Trophoblast cell (in vitro differentiated cells and primary cell): Measurements from ENCODE around the gene KREMEN1.

Source experiments
- DNase-seq, 2 donors: peaks; one replicate each; pipeline ENCODE4 v3.0.0-alpha.2; 2016
- H2AFZ ChIP-seq: 2 replicates; pipeline ENCODE4 v1.6.1; 2013; ENCODE audit warnings: low read length, moderate library complexity, mild to moderate bottlenecking; ENCODE audit not compliant: insufficient read depth, poor library complexity
- H2AK5ac ChIP-seq: 2 replicates; pipeline ENCODE4 v1.6.1; 2013; ENCODE audit warnings: mild to moderate bottlenecking, low read length
- H2BK120ac ChIP-seq: 2 replicates; pipeline ENCODE4 v1.6.1; 2013; ENCODE audit warnings: low read length, mild to moderate bottlenecking, moderate library complexity; ENCODE audit not compliant: insufficient read depth, poor library complexity
- H2BK12ac ChIP-seq: 2 replicates; pipeline ENCODE4 v1.6.1; 2013; ENCODE audit warnings: mild to moderate bottlenecking, low read length, moderate library complexity
- H2BK5ac ChIP-seq: 2 replicates; pipeline ENCODE4 v1.6.1; 2013; ENCODE audit warnings: low read length, low read depth, moderate library complexity, mild to moderate bottlenecking; ENCODE audit not compliant: poor library complexity
- H3K14ac ChIP-seq: 2 replicates; pipeline ENCODE4 v1.6.1; 2013; ENCODE audit warnings: mild to moderate bottlenecking, low read length
- H3K18ac ChIP-seq: 2 replicates; pipeline ENCODE4 v1.6.1; 2013; ENCODE audit warnings: mild to moderate bottlenecking, low read length
- H3K23ac ChIP-seq: 2 replicates; pipeline ENCODE4 v1.6.1; 2013; ENCODE audit warnings: low read length
- H3K27ac ChIP-seq: 2 replicates; pipeline ENCODE4 v1.5.1; 2013; ENCODE audit warnings: low read depth, mild to moderate bottlenecking, inconsistent platforms, low read length, moderate library complexity
- H3K27me3 ChIP-seq: 2 replicates; pipeline ENCODE4 v1.6.1; 2013; ENCODE audit warnings: inconsistent platforms, mild to moderate bottlenecking, low read length, moderate library complexity; ENCODE audit not compliant: insufficient read depth
- H3K36me3 ChIP-seq, 2 experiments: 1 replicate in 1 of 2; 2 replicates in 1 of 2; pipeline ENCODE4 v1.6.1; 2013; ENCODE audit warnings: low read length in 2 of 2, mild to moderate bottlenecking in 2 of 2, moderate library complexity in 1 of 2; ENCODE audit not compliant: insufficient read depth in 2 of 2, control insufficient read depth in 1 of 2
- H3K4ac ChIP-seq: 2 replicates; pipeline ENCODE4 v1.6.1; 2013; ENCODE audit warnings: low read depth, mild to moderate bottlenecking, low read length, moderate library complexity
- H3K4me1 ChIP-seq, 2 experiments: 1 replicate in 1 of 2; 2 replicates in 1 of 2; pipeline ENCODE4 v1.6.1; 2013; ENCODE audit warnings: low read length in 2 of 2, mild to moderate bottlenecking in 2 of 2, moderate library complexity in 1 of 2; ENCODE audit not compliant: insufficient read depth in 2 of 2, control insufficient read depth in 1 of 2
- H3K4me2 ChIP-seq: 2 replicates; pipeline ENCODE4 v1.6.1; 2013; ENCODE audit warnings: inconsistent platforms, mild to moderate bottlenecking, low read length, moderate library complexity
- H3K4me3 ChIP-seq: 2 replicates; pipeline ENCODE4 v1.5.1; 2013; ENCODE audit warnings: mild to moderate bottlenecking, low read depth, low read length, inconsistent platforms
- H3K79me1 ChIP-seq: one replicate; pipeline ENCODE4 v1.6.1; 2013; ENCODE audit warnings: low read length
- H3K79me2 ChIP-seq: 2 replicates; pipeline ENCODE4 v1.6.1; 2013; ENCODE audit warnings: low read length, mild to moderate bottlenecking; ENCODE audit not compliant: control insufficient read depth, insufficient read depth, poor library complexity
- H3K9ac ChIP-seq: 2 replicates; pipeline ENCODE4 v1.6.1; 2013; ENCODE audit warnings: mild to moderate bottlenecking, low read length
- H3K9me3 ChIP-seq: 2 replicates; pipeline ENCODE4 v1.6.1; 2013; ENCODE audit warnings: low read depth, mild to moderate bottlenecking, control low read depth, inconsistent platforms, low read length; ENCODE audit not compliant: insufficient read depth
- H4K12ac ChIP-seq: 2 replicates; pipeline ENCODE4 v1.6.1; 2013; ENCODE audit warnings: low read depth, mild to moderate bottlenecking, low read length, moderate library complexity
- H4K8ac ChIP-seq: 2 replicates; pipeline ENCODE4 v1.6.1; 2013; ENCODE audit warnings: low read depth, mild to moderate bottlenecking, low read length, moderate library complexity
- H4K91ac ChIP-seq: one replicate; pipeline ENCODE4 v1.6.1; 2013; ENCODE audit warnings: low read depth, mild to moderate bottlenecking, low read length, moderate library complexity
- WGBS: extraction: QIAGEN DNeasy Blood & Tissue Kit; methylation state at CpG from one replicate; pipeline ENCODE4 v1.1.7; 2013; ENCODE audit warnings: missing lambda C conversion rate; ENCODE audit not compliant: insufficient read length, insufficient coverage; ENCODE audit errors: extremely low coverage; 5-methylcytosine and 5-hydroxymethylcytosine counted together

Gene KREMEN1

GRCh38 chr22:29138556-29139305, 65.9 kb downstream of the KREMEN1 start:
- no peak overlapping the region for H3K23ac ChIP-seq
- no peak overlapping the region for H3K4me2 ChIP-seq
- H3K79me2 ChIP-seq: no peaks in the 10 kb centered on the region
- peaks cover 0 to 3% of the 10 kb centered on the region in 2 experiments for H3K36me3 ChIP-seq
- no peak overlapping the region for H4K12ac ChIP-seq
- H3K4ac ChIP-seq: no peak overlapping the region
- H4K91ac ChIP-seq: no peak overlapping the region
- DNase-seq: peak in 1 of 2 donors; percentile 45
- no peak overlapping the region for H2BK5ac ChIP-seq
- no peak overlapping the region for H2BK120ac ChIP-seq
- H2AFZ ChIP-seq: no peak overlapping the region
- no peak overlapping the region for H2AK5ac ChIP-seq
- no peak overlapping the region for H3K27ac ChIP-seq
- H3K18ac ChIP-seq: no peak overlapping the region
- no peak overlapping the region for H2BK12ac ChIP-seq
- H3K9ac ChIP-seq: no peak overlapping the region
- no peak overlapping the region for H4K8ac ChIP-seq
- no CpG with 5 or more reads among the region's 13 CpGs for WGBS
- peaks cover 0 to 7% of the 10 kb centered on the region in 2 experiments for H3K4me1 ChIP-seq
- no peaks in the 10 kb centered on the region for H3K79me1 ChIP-seq
- H3K27me3 ChIP-seq: no peaks in the 10 kb centered on the region
- H3K4me3 ChIP-seq: no peak overlapping the region
- no peaks in the 10 kb centered on the region for H3K9me3 ChIP-seq
- no peak overlapping the region for H3K14ac ChIP-seq

DNA sequence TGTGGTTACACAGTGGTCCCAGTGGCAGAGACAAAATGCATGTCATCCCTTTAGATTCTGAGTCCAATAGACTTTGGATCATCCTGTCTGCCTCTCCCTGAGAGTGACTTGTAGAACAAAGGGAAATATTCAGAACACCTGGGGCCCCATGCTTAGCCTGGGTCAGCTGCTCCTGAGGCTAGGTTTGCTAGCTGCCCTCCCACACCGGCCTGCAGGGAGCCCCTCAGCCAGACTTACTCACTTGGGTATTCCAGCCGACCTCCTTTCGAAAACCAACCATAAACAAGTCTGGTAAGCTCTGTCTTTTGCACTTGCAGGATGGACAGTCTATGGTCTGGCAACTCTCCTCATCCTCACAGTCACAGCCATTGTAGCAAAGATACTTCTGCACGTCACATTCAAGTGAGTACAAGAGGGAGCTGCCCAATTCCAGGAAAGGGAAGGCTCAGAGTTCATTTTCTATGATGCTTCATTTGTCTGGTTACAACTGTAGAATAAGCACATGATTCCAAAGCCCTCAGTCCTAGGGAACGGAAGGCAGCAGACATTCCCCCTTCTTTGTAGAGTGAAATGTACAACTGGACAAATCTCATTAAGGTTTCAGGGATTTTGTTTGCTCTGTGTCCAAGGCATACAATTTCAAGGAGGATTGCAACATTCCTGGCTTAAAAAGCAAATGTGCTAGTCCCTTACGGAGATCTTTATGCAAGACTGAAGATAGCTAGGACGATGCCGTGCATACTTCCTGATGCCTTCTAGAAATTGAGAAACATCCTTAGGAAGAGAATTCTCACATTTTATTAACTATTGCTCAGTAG, 67.3 kb downstream of the KREMEN1 start:
- H4K91ac ChIP-seq: no peak overlapping the region
- no peak overlapping the region for H3K4ac ChIP-seq
- no peak overlapping the region for H4K12ac ChIP-seq
- H3K36me3 ChIP-seq: peaks cover 0 to 3% of the 10 kb centered on the region in 2 experiments
- H3K79me2 ChIP-seq: no peaks in the 10 kb centered on the region
- peak in 1 of 2 donors; percentile 46 for DNase-seq
- H3K4me1 ChIP-seq: peaks cover 0 to 7% of the 10 kb centered on the region in 2 experiments
- no peak overlapping the region for H3K23ac ChIP-seq
- H3K9me3 ChIP-seq: no peaks in the 10 kb centered on the region
- peak overlapping the region; percentile 50 for H3K27ac ChIP-seq
- no peak overlapping the region for H3K14ac ChIP-seq
- no peak overlapping the region for H2BK12ac ChIP-seq
- H3K27me3 ChIP-seq: no peaks in the 10 kb centered on the region
- no peak overlapping the region for H4K8ac ChIP-seq
- H3K4me2 ChIP-seq: no peak overlapping the region
- H3K9ac ChIP-seq: no peak overlapping the region
- no peaks in the 10 kb centered on the region for H3K79me1 ChIP-seq
- no peak overlapping the region for H2BK120ac ChIP-seq
- no peak overlapping the region for H3K18ac ChIP-seq
- H2BK5ac ChIP-seq: no peak overlapping the region
- no peak overlapping the region for H3K4me3 ChIP-seq
- H2AK5ac ChIP-seq: no peak overlapping the region
- H2AFZ ChIP-seq: no peak overlapping the region
- no CpG with 5 or more reads among the region's 8 CpGs for WGBS

DNA sequence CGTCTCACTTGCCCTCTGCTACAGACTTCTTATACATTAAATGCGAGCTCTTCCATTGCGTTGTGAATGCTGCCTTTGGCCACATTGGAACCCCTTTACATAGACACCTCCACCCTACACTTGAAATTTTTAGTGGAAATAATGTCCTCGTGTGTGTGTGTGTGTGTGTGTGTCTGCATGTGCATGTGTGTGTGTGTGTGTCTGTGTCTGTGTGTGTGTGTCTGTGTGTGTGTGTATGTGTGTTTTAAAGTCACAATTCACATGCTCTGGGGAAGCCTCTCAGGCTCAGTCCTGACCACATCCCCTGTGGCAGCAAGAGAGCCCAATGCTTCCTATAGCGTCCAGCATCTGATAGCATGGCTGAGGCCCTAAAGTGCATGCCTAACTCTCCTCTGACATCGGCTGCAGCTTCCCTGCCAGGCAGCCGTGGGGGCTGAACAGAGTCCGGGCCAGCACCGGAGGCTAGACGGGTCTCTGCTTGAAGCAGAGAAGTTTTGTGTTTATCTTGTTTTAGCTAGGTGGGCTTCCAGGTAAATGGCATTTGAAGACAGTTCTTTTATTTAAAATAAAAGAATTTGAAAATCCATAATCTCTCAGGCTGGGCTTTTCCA, 68.3 kb downstream of the KREMEN1 start:
- Histone ChIP-seq H3K18ac (no peak overlapping the region), H2BK120ac (no peak overlapping the region), H3K14ac (no peak overlapping the region), H3K4me2 (no peak overlapping the region), H3K79me1 (no peaks in the 10 kb centered on the region), H3K9me3 (no peaks in the 10 kb centered on the region), H4K91ac (no peak overlapping the region), H2BK5ac (no peak overlapping the region), H3K23ac (no peak overlapping the region), H3K9ac (no peak overlapping the region), H3K79me2 (no peaks in the 10 kb centered on the region), H3K4me3 (no peak overlapping the region), H2AK5ac (no peak overlapping the region), H3K4ac (no peak overlapping the region), H3K27ac (no peak overlapping the region), H3K27me3 (no peaks in the 10 kb centered on the region), H2BK12ac (no peak overlapping the region), H4K12ac (no peak overlapping the region), H2AFZ (no peak overlapping the region), H3K4me1 (peaks cover 0 to 7% of the 10 kb centered on the region in 2 experiments), H3K36me3 (peaks cover 0 to 3% of the 10 kb centered on the region in 2 experiments), H4K8ac (no peak overlapping the region)
- WGBS: no CpG with 5 or more reads among the region's 10 CpGs
- DNase-seq: no peak

DNA sequence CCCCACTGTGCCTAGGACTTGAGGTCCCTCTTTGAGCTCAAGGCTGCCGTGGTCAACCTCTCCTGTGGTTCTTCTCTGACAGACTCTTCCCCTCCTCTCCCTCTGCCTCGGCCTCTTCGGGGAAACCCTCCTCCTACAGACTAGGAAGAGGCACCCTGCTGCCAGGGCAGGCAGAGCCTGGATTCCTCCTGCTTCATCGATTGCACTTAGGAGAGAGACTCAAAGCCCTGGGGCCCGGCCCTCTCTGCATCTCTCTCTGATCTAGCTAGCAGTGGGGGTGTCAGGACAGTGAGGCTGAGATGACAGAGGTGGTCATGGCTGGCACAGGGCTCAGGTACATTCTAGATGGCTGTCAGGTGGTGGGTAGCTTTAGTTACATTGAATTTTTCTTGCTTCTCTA, 69.3 kb downstream of the KREMEN1 start:
- no peak overlapping the region for H2BK120ac ChIP-seq
- H3K36me3 ChIP-seq: peaks cover 0 to 3% of the 10 kb centered on the region in 2 experiments
- no peak overlapping the region for H2AK5ac ChIP-seq
- no peak overlapping the region for H3K18ac ChIP-seq
- no peak for DNase-seq
- no CpG with 5 or more reads among the region's 5 CpGs for WGBS
- H3K4me1 ChIP-seq: peaks cover 0 to 7% of the 10 kb centered on the region in 2 experiments
- H2AFZ ChIP-seq: no peak overlapping the region
- H3K4ac ChIP-seq: no peak overlapping the region
- no peak overlapping the region for H4K8ac ChIP-seq
- H3K79me2 ChIP-seq: no peaks in the 10 kb centered on the region
- H3K27ac ChIP-seq: no peak overlapping the region
- H3K14ac ChIP-seq: peak overlapping the region; percentile 25
- H4K12ac ChIP-seq: no peak overlapping the region
- no peaks in the 10 kb centered on the region for H3K79me1 ChIP-seq
- H3K4me3 ChIP-seq: no peak overlapping the region
- no peak overlapping the region for H3K4me2 ChIP-seq
- H2BK5ac ChIP-seq: no peak overlapping the region
- H2BK12ac ChIP-seq: no peak overlapping the region
- H3K23ac ChIP-seq: no peak overlapping the region
- no peak overlapping the region for H3K9ac ChIP-seq
- H3K27me3 ChIP-seq: no peaks in the 10 kb centered on the region
- H4K91ac ChIP-seq: no peak overlapping the region
- H3K9me3 ChIP-seq: no peaks in the 10 kb centered on the region
